Fibroblast of lung (primary cell): Measurements from ENCODE around the gene CIB4. TPM values are rescaled to one million over a fixed set of nuclear protein-coding genes. Genes with fewer than 3 reads are reported as not detected.

ENCODE experiments used
- DNase-seq, 2 donors: peaks; one replicate each; pipeline versions ENCODE4 v3.0.0 to v3.0.0-alpha.2; 2010; ENCODE audit warnings: low read depth in 2 of 2
- H2AFZ ChIP-seq: 2 replicates; pipeline ENCODE4 v1.5.1; 2012; ENCODE audit warnings: low read length, control low read depth, inconsistent platforms
- H3K27ac ChIP-seq: 2 replicates; pipeline ENCODE4 v1.5.1; 2011; ENCODE audit warnings: low read length, control low read depth; ENCODE audit not compliant: insufficient read depth
- H3K27me3 ChIP-seq: 2 replicates; pipeline ENCODE4 v1.5.1; 2011; ENCODE audit warnings: mild to moderate bottlenecking, low read length; ENCODE audit not compliant: control insufficient read depth, insufficient read depth
- H3K36me3 ChIP-seq: 2 replicates; pipeline ENCODE4 v1.5.1; 2011; ENCODE audit warnings: low read length; ENCODE audit not compliant: control insufficient read depth, insufficient read depth
- H3K4me1 ChIP-seq: 2 replicates; pipeline ENCODE4 v1.5.1; 2011; ENCODE audit warnings: low read length; ENCODE audit not compliant: control insufficient read depth, insufficient read depth; ENCODE audit errors: extremely low read depth
- H3K4me2 ChIP-seq: 2 replicates; pipeline ENCODE4 v1.5.1; 2011; ENCODE audit warnings: low read length, control low read depth; ENCODE audit not compliant: insufficient read depth; ENCODE audit errors: extremely low read depth
- H3K4me3 ChIP-seq, 4 experiments: fragments of 200-600 bp in 1 of 4; sonication (generic) in 1 of 4; replicated peaks in 1 of 4; 2 replicates each; pipeline ENCODE4 v1.5.1; 2011 to 2016; ENCODE audit warnings: low read length in 4 of 4, low read depth in 3 of 4, mild to moderate bottlenecking in 3 of 4, control low read depth in 2 of 4, inconsistent platforms in 1 of 4, mixed read lengths in 1 of 4; ENCODE audit not compliant: insufficient read depth in 1 of 4; ENCODE audit errors: control extremely low read depth in 1 of 4
- H3K79me2 ChIP-seq: 2 replicates; pipeline ENCODE4 v1.5.1; 2012; ENCODE audit warnings: mild to moderate bottlenecking, low read length, inconsistent platforms; ENCODE audit not compliant: control insufficient read depth, insufficient read depth
- H3K9ac ChIP-seq: 2 replicates; pipeline ENCODE4 v1.5.1; 2011; ENCODE audit warnings: mild to moderate bottlenecking, low read length, control low read depth; ENCODE audit not compliant: insufficient read depth
- H3K9me3 ChIP-seq: 2 replicates; pipeline ENCODE4 v1.5.1; 2012; ENCODE audit warnings: low read depth, low read length; ENCODE audit not compliant: control insufficient read depth, insufficient read depth
- H4K20me1 ChIP-seq: 2 replicates; pipeline ENCODE4 v1.5.1; 2011; ENCODE audit warnings: low read length; ENCODE audit not compliant: control insufficient read depth, insufficient read depth; ENCODE audit errors: extremely low read depth
- EZH2 ChIP-seq: IDR thresholded peaks from 2 replicates; pipeline ENCODE4 v1.5.1; 2012; ENCODE audit warnings: low read length, control low read depth, mild to moderate bottlenecking; ENCODE audit errors: missing control alignments
- polyA plus RNA-seq, 2 donors: library from polyadenylated mRNA; depleted of rRNA in 1 of 2; stranded (reverse) in 1 of 2; unstranded in 1 of 2; fragments of >200 nt; gene quantifications; 2 replicates each; pipeline ENCODE4 v1.2.1, GENCODE V29; 2011 to 2012; ENCODE audit warnings: missing spikeins in 1 of 2
- total RNA-seq: library from RNA; depleted of rRNA; stranded (reverse); fragments of >200 nt; gene quantifications from 2 replicates; pipeline ENCODE4 v1.2.1, GENCODE V29; 2014
- TF ChIP-seq, protein P1 (sequence below), 2 donors: IDR thresholded peaks in 1 of 2; conservative IDR thresholded peaks in 1 of 2; 1 replicate in 1 of 2; 2 replicates in 1 of 2; pipeline ENCODE4 v1.5.1; 2011 to 2012; ENCODE audit warnings: low read length in 2 of 2, control low read depth in 1 of 2, inconsistent platforms in 1 of 2, low read depth in 1 of 2, mild to moderate bottlenecking in 1 of 2

The CIB4 gene
- total and polyA plus RNA-seq, 2 donors (not counting 1 experiment from before 2014, with no cell fraction given): not detected

- DNase-seq: no peak
Observed at GRCh38 chr2:26614216-26615138, 26.7 kb downstream of the CIB4 start.

DNA sequence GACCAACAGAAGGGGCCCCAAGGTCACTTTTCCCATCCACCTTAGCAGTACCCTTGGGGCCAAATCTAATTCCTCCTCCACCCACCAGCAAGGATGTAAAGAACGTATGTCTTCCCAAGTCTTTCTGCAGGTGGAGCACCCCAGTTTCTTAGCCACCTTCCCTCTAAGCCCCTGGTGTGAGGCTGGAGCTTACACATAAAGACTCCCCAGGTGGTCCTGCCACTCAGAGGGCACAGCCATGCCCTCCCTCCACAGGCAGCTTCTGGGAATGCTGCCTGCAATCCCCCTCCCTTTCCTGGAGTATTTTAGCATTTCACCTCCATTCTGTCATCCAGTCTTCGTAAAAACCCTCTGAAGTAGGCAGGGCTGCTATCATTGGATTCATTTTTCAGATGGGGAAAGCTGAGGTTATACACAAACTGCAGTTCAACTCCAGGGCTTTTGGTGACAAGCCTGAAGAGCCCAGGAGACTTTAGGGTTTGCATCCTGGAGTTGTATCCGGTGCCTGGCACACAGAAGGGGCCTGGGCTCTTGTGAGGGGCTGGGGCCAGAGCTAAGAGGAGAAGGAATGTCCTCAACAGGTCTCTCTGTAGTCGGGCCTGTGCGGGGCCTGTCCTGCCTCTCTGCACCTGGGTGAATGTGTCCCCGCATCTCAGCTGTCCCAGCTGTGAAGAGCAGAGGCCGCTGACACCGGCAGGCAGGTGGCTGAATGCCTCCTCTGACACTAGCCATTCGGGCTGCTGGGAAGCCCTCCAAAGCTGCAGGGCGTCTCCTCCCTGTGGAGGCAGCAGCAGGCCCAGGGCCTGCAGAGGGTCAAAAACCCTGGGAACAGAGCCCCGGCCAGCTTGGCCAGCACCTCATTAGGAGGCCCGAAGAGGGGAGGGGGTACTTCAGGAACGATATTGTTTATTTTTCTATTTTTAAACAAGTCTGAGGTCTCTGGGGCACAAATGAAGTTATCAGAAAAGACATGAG is 27.6 kb downstream of the CIB4 start:
- H3K27ac ChIP-seq: no peak overlapping the region
- no peak overlapping the region for H3K9ac ChIP-seq
- H3K4me1 ChIP-seq: no peaks in the 10 kb centered on the region
- H3K27me3 ChIP-seq: peaks cover 53% of the 10 kb centered on the region
- no peak for TF ChIP-seq EZH2
- TF ChIP-seq, protein P1, sequence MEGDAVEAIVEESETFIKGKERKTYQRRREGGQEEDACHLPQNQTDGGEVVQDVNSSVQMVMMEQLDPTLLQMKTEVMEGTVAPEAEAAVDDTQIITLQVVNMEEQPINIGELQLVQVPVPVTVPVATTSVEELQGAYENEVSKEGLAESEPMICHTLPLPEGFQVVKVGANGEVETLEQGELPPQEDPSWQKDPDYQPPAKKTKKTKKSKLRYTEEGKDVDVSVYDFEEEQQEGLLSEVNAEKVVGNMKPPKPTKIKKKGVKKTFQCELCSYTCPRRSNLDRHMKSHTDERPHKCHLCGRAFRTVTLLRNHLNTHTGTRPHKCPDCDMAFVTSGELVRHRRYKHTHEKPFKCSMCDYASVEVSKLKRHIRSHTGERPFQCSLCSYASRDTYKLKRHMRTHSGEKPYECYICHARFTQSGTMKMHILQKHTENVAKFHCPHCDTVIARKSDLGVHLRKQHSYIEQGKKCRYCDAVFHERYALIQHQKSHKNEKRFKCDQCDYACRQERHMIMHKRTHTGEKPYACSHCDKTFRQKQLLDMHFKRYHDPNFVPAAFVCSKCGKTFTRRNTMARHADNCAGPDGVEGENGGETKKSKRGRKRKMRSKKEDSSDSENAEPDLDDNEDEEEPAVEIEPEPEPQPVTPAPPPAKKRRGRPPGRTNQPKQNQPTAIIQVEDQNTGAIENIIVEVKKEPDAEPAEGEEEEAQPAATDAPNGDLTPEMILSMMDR (conservative IDR thresholded peaks at IDR 0.05 in 1 of 2, IDR thresholded peaks at IDR 0.05 in 1 of 2; ENCODE audit: low read depth in 1 of 2, low read length in 2 of 2): no peak
- no peaks in the 10 kb centered on the region for H4K20me1 ChIP-seq
- peak in 1 of 2 donors; percentile 75 for DNase-seq
- no peaks in the 10 kb centered on the region for H3K36me3 ChIP-seq
- no peak overlapping the region for H3K4me2 ChIP-seq
- no peaks in the 10 kb centered on the region for H3K9me3 ChIP-seq
- no peaks in the 10 kb centered on the region for H3K79me2 ChIP-seq
- no peak overlapping the region for H3K4me3 ChIP-seq
- H2AFZ ChIP-seq: no peak overlapping the region

More at GRCh38 chr2:26614216-26615138, 26.7 kb downstream of the CIB4 start:
- H3K79me2 ChIP-seq: no peaks in the 10 kb centered on the region
- no peak overlapping the region for H3K27ac ChIP-seq
- H3K4me3 ChIP-seq: no peak overlapping the region
- H3K27me3 ChIP-seq: peaks cover 54% of the 10 kb centered on the region
- no peaks in the 10 kb centered on the region for H3K9me3 ChIP-seq
- TF ChIP-seq EZH2: no peak
- TF ChIP-seq, protein P1 (conservative IDR thresholded peaks at IDR 0.05 in 1 of 2, IDR thresholded peaks at IDR 0.05 in 1 of 2; ENCODE audit: low read depth in 1 of 2, low read length in 2 of 2): no peak
- H3K9ac ChIP-seq: no peak overlapping the region
- no peaks in the 10 kb centered on the region for H3K4me1 ChIP-seq
- H4K20me1 ChIP-seq: no peaks in the 10 kb centered on the region
- no peak overlapping the region for H2AFZ ChIP-seq
- H3K4me2 ChIP-seq: no peak overlapping the region
- no peaks in the 10 kb centered on the region for H3K36me3 ChIP-seq
